Measurements from ENCODE around the gene GRK2.

- TF ChIP-seq, protein P1, sequence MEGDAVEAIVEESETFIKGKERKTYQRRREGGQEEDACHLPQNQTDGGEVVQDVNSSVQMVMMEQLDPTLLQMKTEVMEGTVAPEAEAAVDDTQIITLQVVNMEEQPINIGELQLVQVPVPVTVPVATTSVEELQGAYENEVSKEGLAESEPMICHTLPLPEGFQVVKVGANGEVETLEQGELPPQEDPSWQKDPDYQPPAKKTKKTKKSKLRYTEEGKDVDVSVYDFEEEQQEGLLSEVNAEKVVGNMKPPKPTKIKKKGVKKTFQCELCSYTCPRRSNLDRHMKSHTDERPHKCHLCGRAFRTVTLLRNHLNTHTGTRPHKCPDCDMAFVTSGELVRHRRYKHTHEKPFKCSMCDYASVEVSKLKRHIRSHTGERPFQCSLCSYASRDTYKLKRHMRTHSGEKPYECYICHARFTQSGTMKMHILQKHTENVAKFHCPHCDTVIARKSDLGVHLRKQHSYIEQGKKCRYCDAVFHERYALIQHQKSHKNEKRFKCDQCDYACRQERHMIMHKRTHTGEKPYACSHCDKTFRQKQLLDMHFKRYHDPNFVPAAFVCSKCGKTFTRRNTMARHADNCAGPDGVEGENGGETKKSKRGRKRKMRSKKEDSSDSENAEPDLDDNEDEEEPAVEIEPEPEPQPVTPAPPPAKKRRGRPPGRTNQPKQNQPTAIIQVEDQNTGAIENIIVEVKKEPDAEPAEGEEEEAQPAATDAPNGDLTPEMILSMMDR (IDR thresholded peaks at IDR 0.05), result no peak
- TF ChIP-seq POLR2A (IDR thresholded peaks at IDR 0.05), result no peak
Observed at GRCh38 chr11:67317888-67318555, 51.7 kb downstream of the GRK2 start.

Data from body of pancreas (tissue), 4 donors.